GM18499 (cell line): ENCODE data around the gene TRPM5.
"Not testable (repeated sequence)": the region's sequence is repeated elsewhere in the genome, so short reads cannot be mapped to it uniquely, and the experiment has no call there.

ENCODE experiments used
- ATAC-seq: cut with Tn5 transposase; IDR thresholded peaks from one replicate; pipeline ENCODE4 v1.9.1; 2021; ENCODE audit warnings: moderate number of reproducible peaks; ENCODE audit not compliant: insufficient read depth, unreplicated experiment

Gene TRPM5

DNA sequence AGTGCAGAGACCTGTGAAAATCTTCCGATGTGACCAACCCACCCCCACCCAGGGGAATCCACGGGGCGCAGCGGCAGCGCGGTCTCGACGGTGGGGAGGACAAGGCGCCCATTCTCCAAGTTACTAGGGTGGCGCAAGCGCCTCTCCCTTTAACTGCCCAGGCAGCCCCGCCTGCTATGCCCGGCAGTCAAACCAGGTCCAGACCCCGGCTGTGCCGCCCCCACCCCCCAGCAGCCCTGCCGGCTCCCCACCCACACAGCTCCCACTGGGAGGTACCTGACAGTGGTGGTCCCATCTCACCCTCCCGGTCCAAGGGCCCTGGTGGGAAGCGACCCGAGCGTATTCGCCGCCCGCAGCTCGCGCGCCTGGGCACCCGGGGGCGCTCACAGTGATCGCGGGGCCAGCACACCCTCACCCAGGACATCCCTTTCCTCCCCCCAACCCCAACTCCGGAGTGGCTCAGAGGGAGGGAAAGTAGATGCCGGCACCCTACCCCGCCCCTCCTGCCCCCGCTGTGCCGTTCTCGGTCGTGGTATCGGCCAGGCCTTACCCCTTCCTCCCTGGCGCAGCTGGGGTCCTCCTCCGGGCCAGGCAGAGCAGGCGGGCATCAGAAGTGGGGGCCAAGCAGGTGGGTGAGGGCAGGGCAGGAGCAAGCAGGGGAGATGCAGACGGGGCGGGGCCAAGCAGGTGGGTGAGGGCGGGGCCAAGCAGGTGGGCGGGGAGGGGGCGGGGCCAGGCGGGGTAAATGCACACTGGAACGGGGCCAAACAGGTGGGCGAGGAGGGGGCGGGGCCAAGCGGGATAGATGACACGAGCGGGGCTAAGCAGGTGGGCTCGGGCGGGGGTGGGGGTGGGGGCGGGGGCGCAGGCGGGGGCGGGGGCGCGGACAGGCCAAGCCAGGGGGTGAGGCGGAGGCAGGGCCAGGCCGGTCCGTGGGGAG lies at the start of gene TRPM5:
TSS of gene TRPM5 (minus strand) at position 634 of the 940 bp plus-strand sequence. CDS start 21,478 bp downstream, outside the sequence.
- no peak for ATAC-seq

- ATAC-seq: no peak
Measured at GRCh38 chr11:2489083-2489482, 44.8 kb upstream of the TRPM5 start.

DNA sequence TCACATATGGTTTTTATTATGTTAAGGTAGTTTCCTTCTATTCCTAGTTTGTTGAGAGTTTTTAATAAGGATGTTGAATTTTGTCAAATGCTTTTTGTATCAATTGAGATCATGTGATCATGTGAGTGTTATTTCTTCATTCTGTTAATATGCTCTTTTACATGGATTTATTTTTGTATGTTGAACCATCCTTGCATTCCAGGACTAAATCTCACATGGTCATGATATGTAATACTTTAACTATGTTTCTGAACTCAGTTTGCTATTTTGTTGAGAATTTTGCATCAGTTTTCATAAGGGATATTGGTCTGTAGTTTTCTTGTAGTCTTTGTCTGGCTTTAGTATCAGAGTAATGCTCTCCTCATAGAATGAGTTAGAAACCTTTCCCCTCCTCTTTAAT lies 43.7 kb upstream of the TRPM5 start:
- ATAC-seq: no peak

DNA sequence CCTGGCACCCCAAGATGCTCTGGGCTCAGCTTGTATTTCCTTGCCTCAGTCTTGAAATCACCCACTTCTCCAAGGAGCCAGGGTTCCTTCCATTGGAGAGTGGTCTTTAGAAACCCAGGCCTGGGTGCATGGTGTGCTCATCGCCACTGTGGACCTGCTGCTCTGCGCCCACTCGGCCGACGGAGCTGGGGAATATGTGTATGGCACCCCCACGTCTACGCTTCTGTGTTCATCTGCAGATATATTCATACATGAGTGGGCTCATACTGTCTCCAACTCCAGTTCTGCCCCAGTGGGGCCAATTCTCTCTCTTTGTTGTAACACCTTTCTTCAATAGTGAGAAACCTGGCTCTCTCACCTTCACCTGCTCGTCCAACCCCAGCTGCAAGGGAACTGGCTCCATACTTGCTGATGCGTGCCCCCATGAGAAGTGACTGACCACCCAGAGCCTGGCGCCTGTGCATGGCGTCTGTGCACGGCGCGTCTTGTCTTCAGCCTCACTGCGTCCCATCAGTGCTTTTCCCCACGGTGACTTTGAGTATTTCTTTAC lies 40.3 kb upstream of the TRPM5 start:
- no peak for ATAC-seq

DNA sequence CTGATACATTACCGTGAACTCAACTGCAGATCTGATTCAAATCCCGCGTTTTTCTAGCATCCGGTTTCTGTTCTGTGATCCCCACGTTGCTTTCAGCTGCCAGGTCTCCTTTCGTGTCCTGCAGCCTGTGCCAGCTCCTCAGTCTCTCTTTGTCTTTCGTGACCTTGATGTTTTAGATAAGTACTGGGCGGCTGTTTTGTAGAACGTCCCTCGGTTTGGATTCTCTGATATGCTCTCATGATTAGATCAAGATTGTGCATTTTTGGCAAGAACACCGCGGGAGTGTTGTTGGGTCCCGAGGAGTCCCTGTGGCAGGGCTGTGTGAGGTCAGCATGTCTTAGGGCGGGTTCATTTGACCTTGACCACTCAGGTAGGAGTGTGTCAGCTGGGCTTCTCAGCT lies 39.1 kb upstream of the TRPM5 start:
- ATAC-seq: no peak

DNA sequence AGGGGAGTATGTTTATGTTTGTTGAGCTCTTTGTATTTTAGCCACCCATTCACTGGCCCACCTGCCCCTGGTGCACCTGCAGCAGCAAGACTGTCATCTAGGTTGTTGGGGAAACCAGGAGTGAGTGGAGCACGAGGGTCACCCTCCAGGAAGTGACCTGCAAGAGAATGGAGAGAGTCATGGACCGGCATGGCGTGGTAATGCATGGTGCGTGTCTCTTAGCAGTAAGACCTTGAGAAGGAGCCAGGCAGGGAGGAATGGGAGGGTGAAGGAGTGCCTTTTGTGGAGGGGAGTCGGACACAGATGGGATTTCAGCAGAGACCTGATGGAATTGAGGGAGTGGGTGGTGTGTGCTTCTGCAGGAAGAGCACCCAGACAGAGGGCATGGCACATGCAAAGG lies 38.4 kb upstream of the TRPM5 start:
- ATAC-seq: no peak

DNA sequence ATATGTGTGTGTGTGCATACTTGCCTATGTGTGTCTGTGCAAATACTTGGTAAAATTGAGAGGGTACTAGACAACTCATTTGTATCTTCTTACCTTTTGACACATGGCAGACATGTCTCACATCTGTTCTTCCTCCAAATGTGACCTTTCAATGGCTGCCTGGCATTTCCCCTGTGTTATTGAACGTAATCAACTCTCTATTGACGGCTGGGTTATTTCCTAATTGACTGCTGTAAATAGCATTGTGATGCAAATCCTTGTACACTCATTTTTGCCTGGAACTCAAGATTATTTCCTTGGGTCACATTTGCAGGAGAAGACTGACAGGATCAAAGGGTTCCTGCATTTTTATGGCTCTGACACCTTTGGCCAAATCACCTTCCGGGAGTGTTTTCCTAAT lies 37.9 kb upstream of the TRPM5 start:
- ATAC-seq: no peak

GRCh38 chr11:2481253-2481652 lies 36.9 kb upstream of the TRPM5 start:
- no peak for ATAC-seq

DNA sequence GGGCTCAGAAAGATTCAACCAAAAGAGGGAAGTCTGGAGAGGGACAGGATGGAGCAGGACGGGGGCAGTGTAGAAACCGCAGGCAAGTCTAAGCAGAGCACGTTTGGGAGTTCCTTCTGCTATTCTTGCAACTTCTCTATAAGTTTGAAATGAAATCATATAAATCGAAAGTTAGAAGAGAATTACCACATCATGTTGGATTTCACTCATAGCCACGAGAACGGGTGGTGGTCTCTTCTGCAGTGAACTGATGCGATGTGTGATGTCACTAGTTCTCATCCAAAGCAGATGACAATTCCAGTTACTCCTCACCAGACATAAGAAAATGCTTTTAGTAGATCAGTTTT lies 36.5 kb upstream of the TRPM5 start:
- ATAC-seq: no peak

- ATAC-seq: not testable (repeated sequence)
Measured at GRCh38 chr11:2480067-2480873, 36.0 kb upstream of the TRPM5 start.

DNA sequence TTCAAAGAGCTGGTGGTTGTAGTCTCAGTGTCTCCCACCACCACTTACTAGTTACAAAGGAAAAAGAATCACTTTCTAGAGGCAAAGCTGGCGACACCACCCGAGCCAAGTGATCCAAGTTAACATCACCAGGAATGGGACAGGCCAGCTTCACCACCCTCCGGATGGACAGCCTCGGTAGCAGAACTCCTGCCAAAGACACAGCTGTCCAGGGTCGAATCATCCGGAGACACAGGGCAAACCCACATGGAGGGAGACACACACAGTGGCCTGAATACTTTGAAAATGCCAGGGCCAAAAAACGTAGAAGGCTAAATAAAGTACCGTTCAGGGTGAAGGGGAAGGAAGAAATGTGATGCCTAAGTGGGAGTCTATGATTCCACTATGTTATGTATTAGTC lies 33.6 kb upstream of the TRPM5 start:
- no peak for ATAC-seq

DNA sequence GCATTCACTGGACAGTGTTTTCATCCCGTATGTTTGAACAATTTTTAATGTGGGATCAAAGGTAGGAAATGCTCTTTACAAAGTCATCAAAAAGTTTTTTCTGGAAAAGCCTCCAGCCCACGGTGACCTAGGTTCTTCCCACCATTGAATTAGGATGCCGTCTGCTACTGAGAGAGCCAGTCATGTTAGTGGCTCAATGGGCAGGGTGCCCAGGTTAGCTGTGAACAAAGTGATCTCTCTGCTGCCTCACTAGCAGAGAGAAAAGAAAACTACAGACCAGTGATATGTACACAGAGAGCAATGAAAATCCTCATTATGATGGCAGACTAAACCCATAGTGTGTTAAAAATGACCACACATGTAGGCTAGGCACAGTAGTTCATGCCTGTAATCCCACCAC lies 32.9 kb upstream of the TRPM5 start:
- no peak for ATAC-seq

- no peak for ATAC-seq
Measured at GRCh38 chr11:2475136-2475918, 31.0 kb upstream of the TRPM5 start.

GRCh38 chr11:2474059-2474901 lies 30.0 kb upstream of the TRPM5 start:
- ATAC-seq: no peak

- ATAC-seq: no peak
Measured at GRCh38 chr11:2473361-2474058, 29.2 kb upstream of the TRPM5 start.

DNA sequence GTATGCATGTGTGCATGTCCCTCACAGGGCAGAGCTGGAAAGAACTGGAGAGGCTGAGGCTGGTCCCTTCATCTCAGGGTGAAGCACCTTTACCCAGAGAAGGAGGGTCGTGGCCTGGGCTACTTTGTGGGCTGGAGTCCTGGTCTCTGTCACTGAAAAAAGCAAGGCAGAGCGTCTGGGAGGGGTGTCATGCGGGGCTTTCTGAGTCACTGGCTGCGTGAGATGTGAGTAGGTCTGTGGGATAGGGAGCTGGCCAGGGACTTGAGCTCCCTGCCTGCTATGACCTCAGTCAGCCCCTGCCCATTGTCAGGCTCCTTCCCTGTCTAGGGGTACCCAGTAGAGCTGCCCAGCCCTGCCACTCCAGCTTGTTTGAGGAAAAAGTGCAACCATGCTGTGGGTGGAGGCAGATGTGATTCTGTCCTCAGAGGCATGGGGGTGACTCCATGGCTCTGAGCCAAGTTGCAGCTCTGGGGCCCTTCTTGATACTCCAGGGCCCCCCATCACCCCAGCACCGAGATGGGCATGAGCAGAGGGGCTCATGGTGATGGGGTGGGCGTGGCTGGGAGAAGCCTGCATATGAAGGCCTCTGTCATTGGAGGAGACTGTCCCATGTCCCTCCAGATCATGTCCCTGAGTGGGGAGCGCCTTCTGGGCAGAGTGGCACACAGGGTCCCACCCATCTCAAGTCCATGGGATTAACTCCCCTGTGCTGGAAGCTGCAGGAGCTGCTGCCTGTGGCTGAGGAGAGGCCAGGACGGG lies 28.3 kb upstream of the TRPM5 start:
- ATAC-seq: no peak

DNA sequence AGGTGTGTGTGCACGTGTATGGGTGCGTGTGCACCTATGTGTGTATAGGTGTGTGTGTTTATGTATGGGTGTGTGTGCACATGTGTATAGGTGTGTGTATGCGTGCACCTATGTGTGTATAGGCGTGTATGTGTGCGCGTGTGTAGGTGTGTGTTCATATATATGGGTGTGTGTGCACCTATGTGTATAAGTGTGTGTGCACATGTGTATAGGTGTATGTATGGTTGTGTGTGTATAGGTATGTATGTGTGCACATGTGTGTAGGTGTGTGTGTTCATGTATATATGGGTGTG lies 27.4 kb upstream of the TRPM5 start:
- no peak for ATAC-seq

GRCh38 chr11:2471048-2471803 lies 26.9 kb upstream of the TRPM5 start:
- no peak for ATAC-seq
